GM12873 (cell line): ENCODE results near the gene PTGR2.

Experiments used
- TF ChIP-seq, protein P1 (sequence below): IDR thresholded peaks from 2 replicates; pipeline ENCODE4 v1.5.1; 2012; ENCODE audit warnings: low read depth, mild to moderate bottlenecking, moderate library complexity, low read length, control low read depth; ENCODE audit not compliant: insufficient read depth; ENCODE audit errors: missing control alignments

Gene PTGR2

DNA sequence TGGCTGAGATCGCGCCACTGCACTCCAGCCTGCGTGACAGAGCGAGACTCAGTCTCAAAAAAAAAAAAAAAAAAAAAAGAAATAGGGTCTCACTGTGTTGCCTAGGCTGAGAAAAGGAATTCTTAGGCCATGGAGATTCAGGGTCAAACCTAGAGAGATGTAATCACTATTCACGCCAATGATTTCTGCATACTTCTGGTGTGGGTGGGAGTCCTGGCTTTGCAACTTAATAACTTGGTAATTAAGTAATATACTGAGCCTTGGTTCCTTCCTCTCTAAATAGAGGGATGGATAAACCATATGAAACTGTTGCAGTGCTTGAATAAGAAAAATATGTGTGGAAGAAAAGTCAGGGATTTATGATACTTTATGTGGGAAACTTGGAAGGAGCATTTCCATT is 37.7 kb downstream of the PTGR2 start:
- TF ChIP-seq, protein P1, sequence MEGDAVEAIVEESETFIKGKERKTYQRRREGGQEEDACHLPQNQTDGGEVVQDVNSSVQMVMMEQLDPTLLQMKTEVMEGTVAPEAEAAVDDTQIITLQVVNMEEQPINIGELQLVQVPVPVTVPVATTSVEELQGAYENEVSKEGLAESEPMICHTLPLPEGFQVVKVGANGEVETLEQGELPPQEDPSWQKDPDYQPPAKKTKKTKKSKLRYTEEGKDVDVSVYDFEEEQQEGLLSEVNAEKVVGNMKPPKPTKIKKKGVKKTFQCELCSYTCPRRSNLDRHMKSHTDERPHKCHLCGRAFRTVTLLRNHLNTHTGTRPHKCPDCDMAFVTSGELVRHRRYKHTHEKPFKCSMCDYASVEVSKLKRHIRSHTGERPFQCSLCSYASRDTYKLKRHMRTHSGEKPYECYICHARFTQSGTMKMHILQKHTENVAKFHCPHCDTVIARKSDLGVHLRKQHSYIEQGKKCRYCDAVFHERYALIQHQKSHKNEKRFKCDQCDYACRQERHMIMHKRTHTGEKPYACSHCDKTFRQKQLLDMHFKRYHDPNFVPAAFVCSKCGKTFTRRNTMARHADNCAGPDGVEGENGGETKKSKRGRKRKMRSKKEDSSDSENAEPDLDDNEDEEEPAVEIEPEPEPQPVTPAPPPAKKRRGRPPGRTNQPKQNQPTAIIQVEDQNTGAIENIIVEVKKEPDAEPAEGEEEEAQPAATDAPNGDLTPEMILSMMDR: no peak

DNA sequence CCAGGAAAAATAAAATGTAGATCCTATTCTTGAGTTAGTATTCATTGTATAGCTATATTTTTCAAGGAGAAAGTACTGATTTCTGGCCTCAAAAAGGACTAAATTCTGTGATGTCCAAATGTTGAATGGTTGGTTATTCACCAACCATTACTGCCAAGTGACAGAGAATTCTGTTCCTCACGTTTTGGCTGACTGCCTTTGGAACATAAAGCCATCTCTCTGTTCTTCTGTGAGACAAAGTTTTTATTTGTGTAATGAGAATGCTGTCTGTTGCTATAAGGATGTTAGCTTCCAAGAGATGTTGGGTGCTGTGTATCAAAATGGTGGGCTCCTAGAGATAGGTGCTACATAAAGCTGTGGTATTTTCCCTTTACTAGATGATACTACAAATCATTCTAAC is 44.3 kb downstream of the PTGR2 start:
- TF ChIP-seq, protein P1: no peak

DNA sequence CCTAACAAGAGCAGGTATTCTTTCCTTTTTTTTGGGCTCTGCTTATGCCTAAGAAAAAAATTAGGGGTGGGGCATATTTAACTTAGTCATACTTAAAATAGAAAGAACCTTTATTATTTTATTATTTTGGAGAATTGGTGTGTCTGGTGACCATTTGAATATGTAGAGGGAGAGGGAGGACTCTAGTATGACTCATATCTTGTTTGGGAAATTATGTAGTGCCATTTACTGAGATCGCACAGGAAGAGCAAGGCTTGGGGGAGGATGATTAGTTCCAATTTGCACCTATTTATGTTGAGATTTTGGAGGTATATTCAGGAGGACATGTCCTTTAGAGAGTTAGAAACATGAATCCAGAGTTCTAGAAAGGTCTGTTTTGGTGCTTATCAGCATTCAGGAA is 44.9 kb downstream of the PTGR2 start:
- TF ChIP-seq, protein P1: no peak

DNA sequence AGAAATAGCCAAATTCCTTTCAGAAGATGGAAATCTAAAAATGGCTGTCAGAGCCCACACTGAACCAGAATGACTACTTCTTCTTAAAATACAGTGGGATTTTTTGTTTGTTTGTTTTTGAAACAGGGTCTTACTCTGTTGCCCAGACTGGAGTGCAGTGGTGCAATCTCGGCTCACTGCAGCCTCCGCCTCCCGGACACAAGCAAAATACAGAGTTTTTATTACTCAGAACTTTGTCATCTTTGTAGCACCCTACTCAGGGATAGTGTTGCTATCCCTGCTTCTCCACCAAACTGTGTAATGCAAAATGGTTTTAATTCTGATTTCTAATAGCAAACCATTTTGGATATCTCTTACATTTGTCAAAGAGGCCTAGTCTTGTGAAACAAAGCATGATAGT is 51.4 kb downstream of the PTGR2 start:
- TF ChIP-seq, protein P1: no peak

DNA sequence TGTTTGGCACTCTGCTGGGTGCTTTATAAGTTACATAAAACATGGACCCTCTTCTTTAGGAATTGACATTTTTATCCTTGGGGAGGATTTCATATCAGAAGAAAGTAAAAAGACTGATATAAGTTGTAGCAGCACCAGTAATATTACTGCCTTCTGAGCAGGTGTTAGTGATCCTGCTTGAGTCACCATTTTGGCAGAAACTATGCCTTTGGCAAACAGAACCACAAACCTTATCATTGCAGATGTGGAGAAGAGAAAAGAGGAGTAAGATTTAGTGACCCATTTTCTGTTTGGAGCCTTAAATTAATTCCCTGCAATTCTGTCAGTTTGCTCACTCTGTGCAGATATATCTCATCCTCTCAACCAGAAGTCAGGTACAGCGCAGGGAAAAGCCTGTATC is 58.0 kb downstream of the PTGR2 start:
- TF ChIP-seq, protein P1: no peak

DNA sequence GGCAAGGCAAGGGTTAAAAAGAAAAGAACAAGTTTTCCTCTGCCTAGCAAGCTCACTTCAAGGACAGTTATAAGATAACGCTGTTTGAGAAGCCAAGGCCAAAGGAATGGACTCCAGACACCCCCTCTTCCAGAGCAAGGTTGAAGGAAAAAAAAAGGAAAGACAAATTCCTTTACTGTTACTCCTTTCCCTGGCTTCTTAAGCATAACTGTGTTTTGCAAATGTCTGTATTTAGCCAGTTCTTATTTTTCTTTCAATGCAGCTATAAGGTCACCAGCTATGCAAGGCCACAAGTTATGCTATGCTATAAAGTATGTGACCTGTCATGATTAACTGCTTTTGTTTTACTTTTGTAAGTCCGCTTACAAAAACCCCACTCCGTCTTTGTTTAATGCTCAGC is 61.6 kb downstream of the PTGR2 start:
- TF ChIP-seq, protein P1: no peak

DNA sequence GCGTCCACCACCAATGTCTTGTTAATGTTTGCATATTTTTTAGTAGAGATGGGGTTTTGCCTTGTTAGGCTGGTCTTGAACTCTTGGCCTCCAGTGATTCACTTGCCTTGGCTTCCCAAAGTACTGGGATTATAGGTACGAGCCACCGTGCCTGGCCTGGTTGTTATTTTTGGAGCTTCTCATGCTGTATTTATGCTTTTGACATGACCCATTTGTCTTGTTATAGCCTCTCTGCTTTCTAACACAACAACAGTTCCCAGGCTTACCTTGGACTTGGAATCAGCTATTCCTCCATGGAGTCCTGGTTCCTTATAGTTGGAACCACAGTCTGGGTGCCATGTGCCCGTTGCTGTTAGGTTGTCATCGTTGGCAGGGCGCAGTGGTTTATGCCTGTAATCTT is 64.7 kb downstream of the PTGR2 start:
- TF ChIP-seq, protein P1: no peak
